Measurements from ENCODE around the gene PHF19.

- TF ChIP-seq POLR2A (IDR thresholded peaks at IDR 0.05), result no peak
- TF ChIP-seq, protein P1, sequence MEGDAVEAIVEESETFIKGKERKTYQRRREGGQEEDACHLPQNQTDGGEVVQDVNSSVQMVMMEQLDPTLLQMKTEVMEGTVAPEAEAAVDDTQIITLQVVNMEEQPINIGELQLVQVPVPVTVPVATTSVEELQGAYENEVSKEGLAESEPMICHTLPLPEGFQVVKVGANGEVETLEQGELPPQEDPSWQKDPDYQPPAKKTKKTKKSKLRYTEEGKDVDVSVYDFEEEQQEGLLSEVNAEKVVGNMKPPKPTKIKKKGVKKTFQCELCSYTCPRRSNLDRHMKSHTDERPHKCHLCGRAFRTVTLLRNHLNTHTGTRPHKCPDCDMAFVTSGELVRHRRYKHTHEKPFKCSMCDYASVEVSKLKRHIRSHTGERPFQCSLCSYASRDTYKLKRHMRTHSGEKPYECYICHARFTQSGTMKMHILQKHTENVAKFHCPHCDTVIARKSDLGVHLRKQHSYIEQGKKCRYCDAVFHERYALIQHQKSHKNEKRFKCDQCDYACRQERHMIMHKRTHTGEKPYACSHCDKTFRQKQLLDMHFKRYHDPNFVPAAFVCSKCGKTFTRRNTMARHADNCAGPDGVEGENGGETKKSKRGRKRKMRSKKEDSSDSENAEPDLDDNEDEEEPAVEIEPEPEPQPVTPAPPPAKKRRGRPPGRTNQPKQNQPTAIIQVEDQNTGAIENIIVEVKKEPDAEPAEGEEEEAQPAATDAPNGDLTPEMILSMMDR (IDR thresholded peaks at IDR 0.05), result no peak
Observed at GRCh38 chr9:120924698-120925534, 47.9 kb upstream of the PHF19 start.
